ENCODE results near the gene UTP15.

GRCh38 chr5:73623060-73623459 lies 57.5 kb downstream of the UTP15 start:
- TF ChIP-seq, protein P1, sequence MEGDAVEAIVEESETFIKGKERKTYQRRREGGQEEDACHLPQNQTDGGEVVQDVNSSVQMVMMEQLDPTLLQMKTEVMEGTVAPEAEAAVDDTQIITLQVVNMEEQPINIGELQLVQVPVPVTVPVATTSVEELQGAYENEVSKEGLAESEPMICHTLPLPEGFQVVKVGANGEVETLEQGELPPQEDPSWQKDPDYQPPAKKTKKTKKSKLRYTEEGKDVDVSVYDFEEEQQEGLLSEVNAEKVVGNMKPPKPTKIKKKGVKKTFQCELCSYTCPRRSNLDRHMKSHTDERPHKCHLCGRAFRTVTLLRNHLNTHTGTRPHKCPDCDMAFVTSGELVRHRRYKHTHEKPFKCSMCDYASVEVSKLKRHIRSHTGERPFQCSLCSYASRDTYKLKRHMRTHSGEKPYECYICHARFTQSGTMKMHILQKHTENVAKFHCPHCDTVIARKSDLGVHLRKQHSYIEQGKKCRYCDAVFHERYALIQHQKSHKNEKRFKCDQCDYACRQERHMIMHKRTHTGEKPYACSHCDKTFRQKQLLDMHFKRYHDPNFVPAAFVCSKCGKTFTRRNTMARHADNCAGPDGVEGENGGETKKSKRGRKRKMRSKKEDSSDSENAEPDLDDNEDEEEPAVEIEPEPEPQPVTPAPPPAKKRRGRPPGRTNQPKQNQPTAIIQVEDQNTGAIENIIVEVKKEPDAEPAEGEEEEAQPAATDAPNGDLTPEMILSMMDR (IDR thresholded peaks at IDR 0.05 in 8 of 11, conservative IDR thresholded peaks at IDR 0.05 in 3 of 11): no peak
- no peak for TF ChIP-seq POLR2AphosphoS5 (IDR thresholded peaks at IDR 0.05)

Measured in spleen (tissue), 7 donors.